PFSK-1 (cell line): ENCODE measurements around the gene FANCG.

Experiments used
- FOXP2 ChIP-seq: optimal IDR thresholded peaks from 2 replicates; pipeline ENCODE3; 2011; ENCODE audit warnings: borderline replicate concordance, control low read depth, inconsistent platforms; ENCODE audit not compliant: insufficient read depth; ENCODE audit errors: extremely low read length, extremely low read depth
- POLR2AphosphoS5 ChIP-seq: IDR thresholded peaks from 2 replicates; pipeline ENCODE4 v1.6.1; 2012; ENCODE audit warnings: low read depth, mild to moderate bottlenecking, control low read depth, low read length, moderate library complexity
- SIN3A ChIP-seq: IDR thresholded peaks from 2 replicates; pipeline ENCODE4 v1.6.1; 2012; ENCODE audit warnings: mild to moderate bottlenecking, low read length, moderate library complexity, borderline replicate concordance; ENCODE audit not compliant: insufficient read depth
- TAF1 ChIP-seq: IDR thresholded peaks from 2 replicates; pipeline ENCODE4 v1.6.1; 2012; ENCODE audit warnings: low read length, control low read depth, borderline replicate concordance; ENCODE audit not compliant: insufficient read depth
- TF ChIP-seq, protein P1 (sequence below), 2 experiments: IDR thresholded peaks; 2 replicates each; pipeline versions ENCODE4 v1.6.1 to v1.8.0; 2011 to 2012; ENCODE audit warnings: low read depth in 2 of 2, low read length in 2 of 2, control low read depth in 1 of 2, inconsistent platforms in 1 of 2, mild to moderate bottlenecking in 1 of 2, moderate library complexity in 1 of 2; ENCODE audit not compliant: insufficient read depth in 1 of 2

The FANCG gene

DNA sequence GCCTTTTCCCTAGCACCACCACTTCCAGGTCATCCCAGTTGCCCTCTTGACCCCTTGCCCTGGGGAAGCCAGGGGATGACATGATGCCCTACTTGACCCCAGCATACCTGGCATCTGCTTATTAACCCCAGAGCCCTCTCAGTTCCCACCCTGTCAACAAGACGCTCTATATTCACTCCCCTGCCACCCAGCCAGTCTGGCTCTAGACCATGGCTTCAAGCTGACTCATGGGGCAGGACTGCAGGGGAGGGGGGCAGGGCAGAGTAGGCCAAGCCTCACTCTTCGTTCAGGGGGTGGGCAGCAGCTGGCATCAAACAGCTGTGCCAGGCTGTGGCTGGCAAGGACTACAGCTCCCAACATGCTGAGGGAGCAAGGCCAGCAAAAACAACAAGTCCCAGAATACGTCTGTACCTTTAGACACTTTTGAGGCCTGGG lies 30.6 kb upstream of the FANCG start:
- TF ChIP-seq, protein P1, sequence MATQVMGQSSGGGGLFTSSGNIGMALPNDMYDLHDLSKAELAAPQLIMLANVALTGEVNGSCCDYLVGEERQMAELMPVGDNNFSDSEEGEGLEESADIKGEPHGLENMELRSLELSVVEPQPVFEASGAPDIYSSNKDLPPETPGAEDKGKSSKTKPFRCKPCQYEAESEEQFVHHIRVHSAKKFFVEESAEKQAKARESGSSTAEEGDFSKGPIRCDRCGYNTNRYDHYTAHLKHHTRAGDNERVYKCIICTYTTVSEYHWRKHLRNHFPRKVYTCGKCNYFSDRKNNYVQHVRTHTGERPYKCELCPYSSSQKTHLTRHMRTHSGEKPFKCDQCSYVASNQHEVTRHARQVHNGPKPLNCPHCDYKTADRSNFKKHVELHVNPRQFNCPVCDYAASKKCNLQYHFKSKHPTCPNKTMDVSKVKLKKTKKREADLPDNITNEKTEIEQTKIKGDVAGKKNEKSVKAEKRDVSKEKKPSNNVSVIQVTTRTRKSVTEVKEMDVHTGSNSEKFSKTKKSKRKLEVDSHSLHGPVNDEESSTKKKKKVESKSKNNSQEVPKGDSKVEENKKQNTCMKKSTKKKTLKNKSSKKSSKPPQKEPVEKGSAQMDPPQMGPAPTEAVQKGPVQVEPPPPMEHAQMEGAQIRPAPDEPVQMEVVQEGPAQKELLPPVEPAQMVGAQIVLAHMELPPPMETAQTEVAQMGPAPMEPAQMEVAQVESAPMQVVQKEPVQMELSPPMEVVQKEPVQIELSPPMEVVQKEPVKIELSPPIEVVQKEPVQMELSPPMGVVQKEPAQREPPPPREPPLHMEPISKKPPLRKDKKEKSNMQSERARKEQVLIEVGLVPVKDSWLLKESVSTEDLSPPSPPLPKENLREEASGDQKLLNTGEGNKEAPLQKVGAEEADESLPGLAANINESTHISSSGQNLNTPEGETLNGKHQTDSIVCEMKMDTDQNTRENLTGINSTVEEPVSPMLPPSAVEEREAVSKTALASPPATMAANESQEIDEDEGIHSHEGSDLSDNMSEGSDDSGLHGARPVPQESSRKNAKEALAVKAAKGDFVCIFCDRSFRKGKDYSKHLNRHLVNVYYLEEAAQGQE (IDR thresholded peaks at IDR 0.05; ENCODE audit: insufficient read depth in 1 of 2, low read depth in 2 of 2, low read length in 2 of 2) = no peak
- TF ChIP-seq FOXP2 (no peak), POLR2AphosphoS5 (no peak), TAF1 (no peak), SIN3A (no peak)

- TF ChIP-seq FOXP2 = no peak
- TF ChIP-seq SIN3A = no peak
- TF ChIP-seq, protein P1 (IDR thresholded peaks at IDR 0.05; ENCODE audit: insufficient read depth in 1 of 2, low read depth in 2 of 2, low read length in 2 of 2) = no peak
- TF ChIP-seq POLR2AphosphoS5 = no peak
- TF ChIP-seq TAF1 = no peak
Observed at GRCh38 chr9:35108946-35109575, 29.3 kb upstream of the FANCG start.

- TF ChIP-seq, protein P1 (IDR thresholded peaks at IDR 0.05; ENCODE audit: insufficient read depth in 1 of 2, low read depth in 2 of 2, low read length in 2 of 2) = no peak
- TF ChIP-seq FOXP2 (no peak), POLR2AphosphoS5 (no peak), SIN3A (no peak), TAF1 (no peak)
Observed at GRCh38 chr9:35108461-35108860, 28.7 kb upstream of the FANCG start.

- TF ChIP-seq POLR2AphosphoS5 (no peak), TAF1 (no peak), FOXP2 (no peak), SIN3A (no peak)
- TF ChIP-seq, protein P1 (IDR thresholded peaks at IDR 0.05; ENCODE audit: insufficient read depth in 1 of 2, low read depth in 2 of 2, low read length in 2 of 2) = no peak
Observed at GRCh38 chr9:35107297-35108290, 27.9 kb upstream of the FANCG start.
